HepG2 (cell line): ENCODE data around the gene BCL2L1. TPM values are rescaled to one million over a fixed set of nuclear protein-coding genes. Genes with fewer than 3 reads are reported as not detected.
A peak's percentile ranks its signal among the peaks of the same experiment; 100 is the strongest.

Source experiments
- E2F2 ChIP-seq: sonication (generic); formaldehyde crosslinking; IDR thresholded peaks from 2 replicates; pipeline ENCODE4 v1.4.0; 2020; ENCODE audit warnings: missing genetic modification reagents, borderline replicate concordance
- EHMT2 ChIP-seq: fragments of 200-600 bp; sonication (generic); IDR thresholded peaks from 2 replicates; pipeline ENCODE4 v1.7.0; 2017; ENCODE audit warnings: antibody characterized with exemption, low read depth, low read length, borderline replicate concordance
- GRHL1 ChIP-seq: sonication (generic); formaldehyde crosslinking; conservative IDR thresholded peaks from 2 replicates; pipeline ENCODE4 v1.8.0; 2022; ENCODE audit warnings: missing genetic modification reagents
- KDM5A ChIP-seq: fragments of 200-600 bp; sonication (generic); IDR thresholded peaks from 2 replicates; pipeline ENCODE4 v1.7.0; 2018; ENCODE audit warnings: antibody characterized with exemption, mild to moderate bottlenecking, low read length, borderline replicate concordance
- MXD4 ChIP-seq: IDR thresholded peaks from 2 replicates; pipeline ENCODE4 v1.6.1; 2016; ENCODE audit warnings: mild to moderate bottlenecking, missing biosample characterization, missing genetic modification reagents
- NFYC ChIP-seq: IDR thresholded peaks from 2 replicates; pipeline ENCODE4 v1.6.1; 2016; ENCODE audit warnings: missing genetic modification reagents, missing compliant biosample characterization
- PHF8 ChIP-seq: sonication (generic); formaldehyde crosslinking; IDR thresholded peaks from 2 replicates; pipeline ENCODE4 v1.5.0; 2020; ENCODE audit warnings: missing genetic modification reagents
- REPIN1 ChIP-seq: sonication (generic); formaldehyde crosslinking; IDR thresholded peaks from 2 replicates; pipeline ENCODE4 v1.8.0; 2022; ENCODE audit warnings: missing genetic modification reagents, low read depth, mild to moderate bottlenecking, borderline replicate concordance
- SMAD9 ChIP-seq: sonication (generic); formaldehyde crosslinking; IDR thresholded peaks from 2 replicates; pipeline ENCODE4 v1.5.1; 2020; ENCODE audit warnings: mild to moderate bottlenecking, missing genetic modification reagents
- SP2 ChIP-seq: sonication (generic); formaldehyde crosslinking; IDR thresholded peaks from 2 replicates; pipeline ENCODE4 v1.5.1; 2020; ENCODE audit warnings: mild to moderate bottlenecking, missing genetic modification reagents
- TARDBP ChIP-seq: sonication (generic); formaldehyde crosslinking; IDR thresholded peaks from 2 replicates; pipeline ENCODE4 v1.8.0; 2022; ENCODE audit warnings: mild to moderate bottlenecking, missing genetic modification reagents
- ZBTB33 ChIP-seq: sonication (generic); formaldehyde crosslinking; IDR thresholded peaks from 2 replicates; pipeline ENCODE4 v1.4.0; 2020; ENCODE audit warnings: missing genetic modification reagents
- ZBTB4 ChIP-seq: sonication (generic); formaldehyde crosslinking; IDR thresholded peaks from 2 replicates; pipeline ENCODE4 v1.4.0; 2020; ENCODE audit warnings: missing genetic modification reagents, mild to moderate bottlenecking, borderline replicate concordance
- ZFP1 ChIP-seq: IDR thresholded peaks from 2 replicates; pipeline ENCODE4 v1.6.1; 2016
- ZFX ChIP-seq: sonication (generic); formaldehyde crosslinking; IDR thresholded peaks from 2 replicates; pipeline ENCODE4 v1.4.0; 2020; ENCODE audit warnings: mild to moderate bottlenecking, low read depth, missing genetic modification reagents, moderate library complexity
- ZNF143 ChIP-seq: sonication (generic); formaldehyde crosslinking; IDR thresholded peaks from 2 replicates; pipeline ENCODE4 v1.4.0; 2020; ENCODE audit warnings: missing genetic modification reagents
- ZNF3 ChIP-seq: IDR thresholded peaks from 2 replicates; pipeline ENCODE4 v1.7.0; 2017; ENCODE audit warnings: inconsistent platforms
- ZNF383 ChIP-seq: sonication (generic); formaldehyde crosslinking; IDR thresholded peaks from 2 replicates; pipeline ENCODE4 v1.4.0; 2020; ENCODE audit warnings: missing genetic modification reagents, mild to moderate bottlenecking, borderline replicate concordance
- ZNF615 ChIP-seq: sonication (generic); formaldehyde crosslinking; IDR thresholded peaks from 2 replicates; pipeline ENCODE4 v1.5.0; 2020; ENCODE audit warnings: mild to moderate bottlenecking, missing genetic modification reagents, borderline replicate concordance
- ZNF720 ChIP-seq: sonication (generic); formaldehyde crosslinking; IDR thresholded peaks from 2 replicates; pipeline ENCODE4 v1.4.0; 2020; ENCODE audit warnings: missing genetic modification reagents
- ZNF773 ChIP-seq: sonication (generic); formaldehyde crosslinking; IDR thresholded peaks from 2 replicates; pipeline ENCODE4 v1.4.0; 2020; ENCODE audit warnings: missing genetic modification reagents, borderline replicate concordance
- polyA plus RNA-seq, 8 experiments: library from polyadenylated mRNA; depleted of rRNA in 3 of 8; stranded (reverse) in 7 of 8; unstranded in 1 of 8; fragments of >200 nt; fragmentation: Illumina TruSeq in 4 of 8; extraction: Trizol in 4 of 8; gene quantifications; 2 replicates each; pipeline versions ENCODE4 v1.2.1 to v1.2.3, GENCODE V29; 2011 to 2016; ENCODE audit warnings: low read depth in 4 of 8, missing spikeins in 1 of 8, mixed read lengths in 1 of 8; ENCODE audit not compliant: insufficient read depth in 1 of 8
- total RNA-seq, 5 experiments: library from RNA; depleted of rRNA; stranded (reverse); fragments of >200 nt; fragmentation: Illumina TruSeq; extraction: Trizol; gene quantifications; 2 replicates each; pipeline ENCODE4 v1.2.3, GENCODE V29; 2016; ENCODE audit warnings: low read depth in 1 of 5

BCL2L1 gene
- total and polyA plus RNA-seq, 2 of the 13 experiments (the other 11 are each of a cell fraction or from before 2014, with no cell fraction given) = 164 to 258 TPM

- TF ChIP-seq ZBTB4 = no peak
- TF ChIP-seq ZNF615 (CRISPR knock-in tag) = no peak
- no peak for TF ChIP-seq ZNF3
- TF ChIP-seq ZNF720 (CRISPR knock-in tag) = no peak
- no peak for TF ChIP-seq MXD4 (CRISPR knock-in tag)
- TF ChIP-seq PHF8 (CRISPR knock-in tag) = no peak
- no peak for TF ChIP-seq ZBTB33 (CRISPR knock-in tag)
- TF ChIP-seq SP2 (CRISPR knock-in tag) = no peak
- TF ChIP-seq E2F2 (CRISPR knock-in tag) = no peak
- no peak for TF ChIP-seq EHMT2
- TF ChIP-seq ZNF773 (CRISPR knock-in tag) = no peak
- no peak for TF ChIP-seq TARDBP
- TF ChIP-seq SMAD9 (CRISPR knock-in tag) = no peak
- no peak for TF ChIP-seq REPIN1
- TF ChIP-seq ZNF143 (CRISPR knock-in tag) = no peak
- no peak for TF ChIP-seq ZFX
- no peak; the same call in 1 of the 2 replicates for TF ChIP-seq KDM5A
- TF ChIP-seq ZFP1 (CRISPR knock-in tag) = 0 out of 2 replicates have a peak, but pooled peaks have one; percentile 20
- TF ChIP-seq NFYC (CRISPR knock-in tag) = no peak
- no peak for TF ChIP-seq GRHL1
- no peak; the same call in 1 of the 2 replicates for TF ChIP-seq ZNF383 (CRISPR knock-in tag)
These were observed 57.8 kb downstream of the BCL2L1 start (continued) for GRCh38 chr20:31664696-31665354.
